GM21381 (cell line): ENCODE measurements around the gene BANP.
"Not testable (repeated sequence)": the region's sequence is repeated elsewhere in the genome, so short reads cannot be mapped to it uniquely, and the experiment has no call there.

ENCODE experiments used
- ATAC-seq: cut with Tn5 transposase; IDR thresholded peaks from one replicate; pipeline ENCODE4 v1.9.1; 2021; ENCODE audit warnings: mild to moderate bottlenecking, moderate library complexity; ENCODE audit not compliant: unreplicated experiment

BANP gene

DNA sequence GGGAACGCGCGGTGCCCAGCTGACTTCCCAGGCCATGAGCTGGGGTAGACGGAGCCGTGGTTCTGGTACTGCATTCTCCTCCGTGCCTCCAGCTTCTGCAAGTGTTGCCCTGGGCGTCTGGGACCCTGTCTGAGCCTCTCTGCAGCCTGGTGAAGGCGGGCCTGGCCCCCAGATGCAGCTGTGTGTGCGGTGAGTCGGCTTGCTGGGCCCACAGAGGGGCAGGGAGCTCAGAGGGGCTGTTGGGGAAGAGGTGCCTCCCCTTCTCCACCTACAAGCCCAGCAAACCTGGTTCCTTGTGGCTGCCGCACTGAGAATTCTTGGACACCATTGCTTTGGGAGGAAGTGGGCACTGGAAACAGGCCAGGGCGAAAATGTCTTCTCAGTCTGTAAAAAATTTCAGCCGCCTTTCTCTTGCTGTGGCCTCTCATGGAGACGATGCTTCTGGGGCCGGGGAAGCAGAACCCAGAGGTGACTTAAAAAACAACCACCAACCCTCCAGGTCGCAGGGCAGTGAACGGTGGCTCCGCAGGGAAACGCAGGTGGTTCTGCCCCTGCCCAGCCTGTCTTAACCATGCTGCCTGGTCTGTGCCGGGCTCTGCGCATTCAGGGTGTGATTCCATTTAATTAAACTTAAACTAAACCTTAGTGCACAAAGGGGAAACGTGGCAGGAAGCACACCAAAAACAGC is 163.5 kb downstream of the BANP start:
- ATAC-seq: not testable (repeated sequence)

DNA sequence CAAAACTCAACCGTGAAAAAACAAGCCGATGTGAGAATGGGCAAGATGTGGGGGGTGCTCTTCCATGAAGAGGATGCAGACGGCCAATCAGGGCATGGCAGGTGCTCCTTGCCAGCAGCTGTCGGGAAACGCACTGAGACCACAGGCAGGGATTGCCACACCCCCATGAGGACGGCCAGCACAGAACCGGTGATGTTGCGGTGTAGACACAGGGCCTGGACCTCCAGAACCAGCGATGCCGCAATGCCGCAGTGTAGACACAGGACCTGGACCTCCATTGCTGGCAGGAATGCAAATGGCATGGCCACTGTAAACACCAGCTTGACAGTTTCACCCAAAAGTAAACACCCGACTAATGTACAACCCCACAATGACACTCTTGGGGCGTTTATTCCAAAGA is 164.9 kb downstream of the BANP start:
- ATAC-seq: no peak

DNA sequence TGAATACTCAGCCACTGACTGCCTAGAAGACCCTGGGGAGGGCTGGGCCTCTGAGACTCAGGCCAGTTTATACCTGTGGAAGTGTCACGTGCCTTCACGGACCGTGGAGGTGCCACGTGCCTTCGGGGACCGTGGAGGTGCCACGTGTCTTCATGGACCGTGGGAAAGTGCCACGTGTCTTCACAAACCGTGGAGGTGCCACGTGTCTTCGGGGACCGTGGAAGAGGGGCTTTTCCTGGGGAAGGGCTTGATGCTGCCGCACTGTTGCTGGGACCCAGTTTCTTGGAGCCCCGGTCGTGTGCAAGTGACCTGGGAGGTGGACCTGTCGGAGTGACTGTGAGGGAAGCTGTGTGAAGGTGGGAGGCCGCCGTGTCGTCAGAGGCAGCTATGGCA is 166.2 kb downstream of the BANP start:
- no peak for ATAC-seq

DNA sequence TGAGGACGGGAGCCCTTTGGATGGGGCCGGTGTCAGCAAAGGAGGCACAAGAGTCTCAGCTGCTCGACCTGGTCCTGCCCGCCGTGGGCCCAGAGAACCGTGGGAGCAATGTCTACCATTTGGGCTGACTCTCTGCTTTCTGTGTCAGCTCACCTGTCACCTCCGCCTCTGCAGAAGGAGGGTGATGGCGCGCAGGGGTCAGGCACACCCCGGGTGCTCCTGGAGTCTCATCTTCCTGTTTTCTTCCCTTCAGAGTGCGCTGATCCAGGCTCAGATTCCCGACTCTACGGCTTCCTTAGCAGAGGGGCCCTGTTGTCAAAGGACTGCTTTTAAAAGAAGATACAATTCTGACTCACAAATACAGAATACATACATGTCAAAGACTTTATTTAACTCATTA is 167.1 kb downstream of the BANP start:
- ATAC-seq: no peak

DNA sequence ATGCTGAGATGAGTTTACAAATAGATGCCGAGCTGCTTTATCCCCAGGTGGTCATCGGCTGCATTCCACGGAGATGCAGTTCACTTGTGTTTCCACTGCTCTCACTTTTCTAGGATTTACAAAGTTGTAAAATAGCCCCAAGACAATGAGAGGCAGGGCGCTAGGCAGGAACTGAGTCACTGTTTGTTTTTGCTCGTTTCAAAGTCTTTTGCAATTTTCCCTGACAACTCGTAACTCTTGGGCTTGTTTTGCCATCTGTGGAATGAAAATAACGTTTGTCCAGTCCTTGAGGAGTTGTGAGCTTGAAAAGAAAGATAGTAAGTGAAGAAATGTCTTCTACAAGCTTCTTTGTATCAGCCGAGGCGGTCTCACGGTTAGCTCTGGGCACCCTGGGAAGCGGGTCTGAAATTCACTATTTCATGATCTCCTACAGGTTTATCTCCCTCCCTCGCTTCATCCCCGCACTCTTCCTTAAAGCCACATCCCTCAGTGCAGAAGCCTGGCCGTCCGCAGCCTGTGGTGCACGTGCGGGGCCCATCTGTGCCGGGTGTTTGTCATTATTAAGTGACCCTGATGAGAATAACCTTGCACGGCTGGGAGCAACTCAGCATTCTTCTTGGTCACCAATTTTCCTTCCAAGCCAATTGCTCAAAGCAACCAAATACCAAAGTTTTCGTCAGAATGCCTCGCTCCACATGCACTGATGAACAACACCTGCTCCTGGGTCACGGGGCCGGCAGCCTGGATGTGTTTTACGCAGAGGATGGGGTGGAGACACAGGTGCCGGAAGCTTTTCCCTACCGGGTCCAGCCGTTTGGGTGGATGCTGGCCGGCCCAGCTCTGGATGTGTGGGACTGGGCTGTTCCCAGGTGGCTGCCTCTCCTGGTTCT is 167.9 kb downstream of the BANP start:
- not testable (repeated sequence) for ATAC-seq

DNA sequence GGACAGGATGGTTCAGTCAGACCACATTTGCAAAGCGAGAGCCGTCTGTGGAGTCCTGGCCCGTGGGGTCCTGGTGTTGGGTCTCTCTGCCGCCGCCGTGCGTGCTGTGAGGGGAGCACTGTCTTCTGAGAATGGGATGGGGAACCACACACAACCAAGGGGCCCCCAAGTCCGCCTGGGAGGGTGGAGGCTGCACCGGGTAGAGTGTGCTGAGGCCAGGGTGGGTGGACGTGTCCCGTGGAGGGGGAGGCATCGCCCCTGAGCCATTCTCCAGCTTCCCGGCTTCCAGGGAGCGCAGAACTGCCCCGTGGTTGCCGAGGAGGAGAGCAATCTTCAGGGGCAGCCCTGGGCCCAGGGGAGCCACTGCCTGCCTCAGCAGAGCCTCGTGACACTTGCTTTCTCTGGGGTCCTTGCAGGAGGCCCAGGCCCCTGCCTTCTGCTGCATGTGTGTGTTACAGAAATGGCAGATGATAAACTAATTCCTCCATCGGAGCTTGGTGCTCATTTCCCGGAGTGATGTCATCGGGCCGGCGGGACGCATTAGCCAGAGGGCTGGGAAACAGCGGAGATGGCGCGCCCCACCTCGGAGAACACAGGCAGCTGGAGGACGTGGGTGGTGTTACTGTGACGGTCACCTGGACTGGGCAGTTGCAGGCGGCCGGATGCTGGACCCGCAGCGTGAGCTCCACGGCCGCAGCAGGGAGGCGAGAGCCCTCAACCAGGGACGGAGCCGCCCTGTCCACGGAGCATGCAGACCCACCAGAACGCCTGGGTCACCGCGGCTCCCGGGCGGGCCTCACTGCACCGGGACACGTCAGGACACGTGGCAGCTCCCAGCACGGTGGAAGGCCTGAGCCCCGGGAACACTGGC is 168.9 kb downstream of the BANP start:
- not testable (repeated sequence) for ATAC-seq

DNA sequence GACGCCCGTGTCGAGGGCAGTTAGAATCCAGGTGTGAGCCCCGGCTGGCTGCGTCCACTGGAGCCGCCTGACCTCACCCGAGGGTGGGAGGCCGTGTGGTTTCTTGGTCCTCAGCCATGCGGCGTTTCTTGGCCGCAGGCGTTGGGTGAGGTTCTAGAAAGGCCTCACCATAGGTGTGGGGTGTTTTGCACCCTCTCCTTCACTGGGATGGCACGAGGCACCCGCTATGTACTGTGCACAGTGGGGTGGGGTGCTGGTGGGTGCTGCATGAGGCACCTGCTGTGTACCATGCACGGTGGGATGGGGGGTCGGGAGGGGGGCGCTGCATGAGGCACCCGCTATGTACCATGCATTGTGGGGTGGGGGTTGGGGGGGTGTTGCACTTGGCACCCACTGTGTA is 169.6 kb downstream of the BANP start:
- no peak for ATAC-seq

DNA sequence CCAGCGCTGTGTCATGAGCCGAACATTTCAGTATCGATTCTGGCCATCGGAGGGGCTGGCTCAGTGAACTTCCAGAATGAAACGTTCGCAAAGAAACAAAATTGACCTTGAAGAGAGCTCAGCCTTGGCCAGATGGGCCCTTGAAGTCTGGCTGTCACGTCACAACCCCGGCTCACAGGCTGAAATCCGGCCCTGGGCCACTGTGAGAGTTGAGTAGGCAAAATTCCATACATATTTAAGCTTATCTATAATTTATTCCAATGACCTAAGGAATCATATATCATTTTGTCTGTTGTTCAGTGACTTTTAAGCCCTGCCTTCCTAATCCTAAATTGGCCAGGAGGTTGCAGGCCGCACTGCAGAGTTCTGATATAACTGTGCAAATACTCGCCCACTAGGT is 170.2 kb downstream of the BANP start:
- not testable (repeated sequence) for ATAC-seq

DNA sequence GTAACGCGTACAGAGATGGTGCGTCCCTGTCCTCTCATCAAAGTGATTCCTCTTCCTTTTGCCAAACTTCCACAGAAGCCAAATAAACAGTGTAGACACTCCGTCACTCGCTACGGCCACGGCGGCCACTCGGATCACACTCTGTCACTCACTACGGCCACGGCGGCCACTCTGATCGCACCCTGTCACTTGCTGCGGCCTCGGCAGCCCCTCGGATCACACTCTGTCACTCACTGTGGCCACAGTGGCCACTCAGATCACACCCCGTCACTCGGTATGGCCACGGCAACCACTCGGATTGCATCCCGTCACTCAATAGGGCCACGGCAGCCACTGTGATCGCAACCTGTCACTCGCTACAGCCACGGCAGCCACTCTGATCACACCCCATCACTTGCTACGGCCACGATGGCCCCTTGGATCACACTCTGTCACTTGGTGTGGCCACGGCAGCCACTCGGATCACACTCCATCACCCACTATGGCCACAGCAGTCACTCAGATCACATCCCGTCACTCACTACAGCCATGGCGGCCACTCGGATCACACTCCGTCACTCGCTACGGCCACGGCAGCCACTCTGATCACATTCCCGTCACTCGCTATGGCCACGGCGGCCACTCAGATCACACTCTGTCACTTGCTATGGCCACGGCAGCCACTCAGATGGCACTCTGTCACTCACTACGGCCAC is 170.8 kb downstream of the BANP start:
- ATAC-seq: no peak
